Effector memory CD4-positive, alpha-beta T cell (primary cell): ENCODE measurements around the gene SLC27A1.

Source experiments
- DNase-seq, 3 donors: peaks; one replicate each; pipeline ENCODE4 v3.0.0-alpha.2; 2020
- H3K27ac ChIP-seq: 2 replicates; pipeline ENCODE4 v1.7.0; 2013; ENCODE audit warnings: mild to moderate bottlenecking, low read length, moderate library complexity; ENCODE audit not compliant: insufficient read depth, poor library complexity, severe bottlenecking
- H3K27me3 ChIP-seq: replicated peaks from 2 replicates; pipeline ENCODE4 v1.7.0; 2013; ENCODE audit warnings: mild to moderate bottlenecking, low read length; ENCODE audit not compliant: insufficient read depth, control insufficient read depth, poor library complexity, severe bottlenecking
- H3K36me3 ChIP-seq: 2 replicates; pipeline ENCODE4 v1.7.0; 2013; ENCODE audit warnings: mild to moderate bottlenecking, low read length, moderate library complexity; ENCODE audit not compliant: control insufficient read depth, insufficient read depth
- H3K4me1 ChIP-seq: 2 replicates; pipeline ENCODE4 v1.7.0; 2013; ENCODE audit warnings: low read length, mild to moderate bottlenecking; ENCODE audit not compliant: control insufficient read depth, insufficient read depth, poor library complexity, severe bottlenecking
- H3K4me3 ChIP-seq: 2 replicates; pipeline ENCODE4 v1.7.0; 2013; ENCODE audit warnings: low read length, low read depth, mild to moderate bottlenecking; ENCODE audit not compliant: insufficient read depth, poor library complexity, severe bottlenecking
- H3K9me3 ChIP-seq: 2 replicates; pipeline ENCODE4 v1.7.0; 2013; ENCODE audit warnings: mild to moderate bottlenecking, low read length, moderate library complexity; ENCODE audit not compliant: control insufficient read depth

Gene SLC27A1

DNA sequence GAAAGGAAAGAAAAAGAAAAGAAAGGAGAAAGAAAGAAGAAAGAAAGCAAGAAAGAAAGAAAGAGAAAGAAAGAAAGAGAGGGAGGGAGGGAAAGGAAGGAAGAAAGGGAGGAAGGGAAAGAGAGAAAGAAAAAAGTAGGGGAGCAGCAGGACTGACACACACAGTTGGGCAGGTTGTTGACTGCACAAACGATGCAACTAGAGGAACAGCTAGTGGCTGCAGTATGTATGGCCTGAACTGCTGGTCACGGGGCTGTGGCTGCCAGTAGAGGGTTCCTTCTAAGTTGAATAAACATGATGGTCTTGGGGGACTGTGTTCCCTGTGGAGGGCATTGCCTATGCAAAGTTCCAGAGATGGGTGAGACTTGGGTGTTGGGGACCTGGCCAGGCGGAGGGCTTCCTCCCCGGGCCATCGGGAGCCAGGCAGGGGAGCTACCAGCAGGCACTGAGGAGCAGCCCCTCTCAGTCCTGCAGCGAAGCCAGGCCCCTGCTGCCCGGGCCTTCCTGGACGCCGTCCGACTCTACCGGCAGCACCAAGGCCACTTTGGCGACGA, 68.4 kb downstream of the SLC27A1 start:
- Histone ChIP-seq H3K4me3 (peak overlapping the region; percentile 62), H3K9me3 (no peaks in the 10 kb centered on the region), H3K27me3 (no peaks in the 10 kb centered on the region), H3K27ac (no peak overlapping the region), H3K4me1 (peaks cover 8% of the 10 kb centered on the region), H3K36me3 (no peaks in the 10 kb centered on the region)
- no peak for DNase-seq

DNA sequence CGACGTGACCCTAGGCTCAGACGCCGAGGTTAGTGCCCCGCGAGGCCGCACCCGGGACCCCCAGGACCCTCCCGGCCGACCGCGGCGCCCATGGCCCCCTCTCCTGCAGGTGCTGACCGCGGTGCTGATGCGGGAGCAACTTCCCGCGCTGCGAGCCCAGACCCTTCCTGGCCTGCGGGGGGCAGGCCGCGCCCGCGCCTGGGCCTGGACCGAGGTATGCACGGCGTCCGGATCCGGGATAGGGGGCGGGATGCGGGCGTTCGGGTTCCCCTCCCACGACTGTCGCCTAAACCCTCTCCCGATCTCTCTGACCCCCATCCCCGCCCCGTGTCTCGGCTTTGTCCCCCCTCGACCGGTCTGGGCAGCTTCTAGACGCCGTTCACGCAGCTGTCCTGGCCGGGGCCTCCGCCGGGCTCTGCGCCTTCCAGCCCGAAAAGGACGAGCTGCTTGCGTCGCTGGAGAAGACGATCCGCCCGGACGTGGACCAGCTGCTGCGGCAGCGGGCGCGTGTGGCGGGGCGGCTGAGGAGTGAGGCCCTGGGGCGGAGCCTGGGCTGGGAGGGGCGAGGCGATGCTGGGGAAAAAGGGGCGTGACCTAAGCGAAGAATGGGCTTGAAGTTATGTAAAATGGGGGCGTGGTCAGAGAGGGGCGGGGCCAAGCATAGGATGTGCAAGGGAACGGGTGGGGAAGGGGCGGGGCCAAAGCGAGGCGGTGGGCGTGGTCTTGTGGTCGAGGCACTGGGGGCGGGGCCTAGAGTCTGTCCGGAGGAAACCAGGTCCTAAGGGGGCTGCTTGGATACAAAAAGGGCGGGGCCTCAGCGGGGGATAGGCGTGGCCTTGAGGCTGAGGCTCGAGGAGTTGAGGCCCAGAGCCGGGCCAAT, 69.2 kb downstream of the SLC27A1 start:
- Histone ChIP-seq H3K27ac (peak overlapping the region; percentile 39), H3K27me3 (no peaks in the 10 kb centered on the region), H3K4me3 (peak overlapping the region; percentile 62), H3K9me3 (no peaks in the 10 kb centered on the region), H3K36me3 (no peaks in the 10 kb centered on the region), H3K4me1 (peaks cover 8% of the 10 kb centered on the region)
- peak; percentile 91 to 98 (median 97) for DNase-seq

DNA sequence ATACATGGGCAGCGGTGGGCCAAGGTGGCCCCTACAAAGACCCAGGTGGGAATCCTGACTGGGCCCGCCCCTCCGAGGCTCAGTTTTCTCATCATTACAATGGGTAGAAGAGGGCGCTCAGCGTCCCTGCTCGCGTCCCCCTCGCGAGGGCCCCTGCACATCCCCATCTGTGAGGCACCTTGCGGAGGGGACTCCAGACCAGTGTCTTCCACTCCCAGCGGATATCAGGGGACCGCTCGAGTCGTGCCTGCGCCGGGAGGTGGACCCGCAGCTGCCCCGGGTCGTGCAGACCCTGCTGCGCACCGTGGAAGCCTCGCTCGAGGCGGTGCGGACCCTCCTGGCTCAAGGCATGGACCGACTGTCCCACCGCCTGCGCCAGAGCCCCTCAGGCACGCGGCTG, 69.8 kb downstream of the SLC27A1 start:
- Histone ChIP-seq H3K4me3 (no peak overlapping the region), H3K27me3 (no peaks in the 10 kb centered on the region), H3K9me3 (no peaks in the 10 kb centered on the region), H3K27ac (no peak overlapping the region), H3K36me3 (no peaks in the 10 kb centered on the region), H3K4me1 (peaks cover 8% of the 10 kb centered on the region)
- DNase-seq, result peak in 1 of 3 donors; percentile 10

DNA sequence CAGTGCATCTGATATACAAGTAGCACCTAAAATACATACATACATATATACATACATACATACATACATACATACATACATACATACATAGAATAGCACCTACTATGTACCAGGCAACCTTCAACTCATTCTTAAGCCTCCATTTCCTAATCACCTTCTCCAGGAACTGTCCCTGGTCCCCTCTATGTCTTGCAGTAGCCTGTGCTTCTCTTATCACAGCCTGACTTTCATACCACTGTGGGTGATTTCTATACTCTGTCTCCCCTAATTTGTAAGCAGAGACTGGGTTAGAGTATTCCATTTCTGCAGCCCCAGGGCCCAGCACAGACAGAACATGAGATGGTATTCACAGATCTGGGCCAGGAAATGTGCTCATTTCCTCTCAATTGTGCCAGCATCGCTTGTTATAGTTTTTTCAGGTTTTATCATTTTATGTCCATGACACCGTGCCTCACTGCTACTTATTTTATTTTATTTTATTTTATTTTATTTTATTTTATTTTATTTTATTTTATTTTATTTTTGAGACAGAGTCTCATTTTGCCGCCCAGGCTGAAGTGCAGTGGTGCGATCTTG, 70.9 kb downstream of the SLC27A1 start:
- DNase-seq, result no peak
- Histone ChIP-seq H3K36me3 (no peaks in the 10 kb centered on the region), H3K4me1 (peaks cover 8% of the 10 kb centered on the region), H3K4me3 (no peak overlapping the region), H3K9me3 (no peaks in the 10 kb centered on the region), H3K27ac (no peak overlapping the region), H3K27me3 (no peaks in the 10 kb centered on the region)

DNA sequence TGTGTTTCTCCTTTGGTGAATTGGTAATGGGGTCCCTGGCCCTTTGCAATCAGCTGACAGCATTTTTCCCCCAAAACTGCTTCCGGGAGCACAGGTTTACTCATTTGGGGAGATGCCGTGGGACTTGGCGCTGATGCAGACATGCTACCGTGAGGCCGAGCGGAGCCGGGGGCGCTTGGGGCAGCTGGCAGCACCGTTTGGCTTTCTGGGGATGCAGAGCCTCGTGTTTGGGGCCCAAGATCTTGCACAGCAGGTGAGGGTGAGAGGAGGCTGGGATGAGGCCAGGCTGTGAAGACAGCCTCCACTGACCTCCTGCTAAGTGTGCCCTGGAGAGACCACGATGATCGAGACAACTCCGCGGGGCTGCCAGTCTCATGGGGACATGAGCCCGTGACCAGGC, 71.7 kb downstream of the SLC27A1 start:
- Histone ChIP-seq H3K36me3 (no peaks in the 10 kb centered on the region), H3K27me3 (no peaks in the 10 kb centered on the region), H3K27ac (no peak overlapping the region), H3K9me3 (no peaks in the 10 kb centered on the region), H3K4me1 (peaks cover 8% of the 10 kb centered on the region), H3K4me3 (no peak overlapping the region)
- DNase-seq, result no peak

DNA sequence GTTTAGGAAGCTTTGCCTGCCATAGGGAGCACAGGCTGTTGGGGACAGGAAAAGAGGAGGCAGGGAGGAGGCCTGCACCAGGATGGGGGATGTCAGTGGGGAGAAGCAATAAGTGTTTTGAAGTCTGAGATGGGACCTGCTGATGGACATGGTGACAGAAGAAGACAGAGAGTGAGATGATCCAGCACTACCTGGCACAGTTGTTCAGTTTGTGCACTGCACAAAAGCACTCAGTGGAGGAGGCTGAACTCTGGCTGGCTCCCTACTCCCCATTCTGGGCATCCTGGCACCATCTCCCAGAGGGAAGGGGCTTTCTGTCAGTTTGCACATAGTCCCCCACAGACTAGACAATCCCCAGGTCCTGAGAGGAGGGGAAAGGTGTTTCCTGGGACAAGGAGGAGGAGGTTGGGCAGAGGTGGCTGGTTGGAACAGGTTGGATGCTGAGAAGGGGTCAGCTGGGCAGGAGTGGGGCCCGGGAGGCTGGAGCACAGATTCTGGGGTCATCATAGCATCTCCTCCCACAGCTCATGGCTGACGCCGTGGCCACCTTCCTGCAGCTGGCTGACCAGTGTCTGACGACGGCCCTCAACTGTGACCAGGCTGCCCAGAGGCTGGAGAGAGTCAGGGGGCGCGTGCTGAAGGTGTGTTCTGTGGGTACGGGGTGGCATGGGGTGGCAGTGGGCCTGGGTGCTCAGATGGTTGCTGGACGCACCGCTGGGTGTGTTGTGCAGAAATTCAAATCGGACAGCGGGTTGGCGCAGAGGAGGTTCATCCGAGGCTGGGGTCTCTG, 72.7 kb downstream of the SLC27A1 start:
- Histone ChIP-seq H3K9me3 (no peaks in the 10 kb centered on the region), H3K4me1 (peaks cover 8% of the 10 kb centered on the region), H3K27ac (no peak overlapping the region), H3K27me3 (no peaks in the 10 kb centered on the region), H3K4me3 (no peak overlapping the region), H3K36me3 (no peaks in the 10 kb centered on the region)
- DNase-seq, result no peak

DNA sequence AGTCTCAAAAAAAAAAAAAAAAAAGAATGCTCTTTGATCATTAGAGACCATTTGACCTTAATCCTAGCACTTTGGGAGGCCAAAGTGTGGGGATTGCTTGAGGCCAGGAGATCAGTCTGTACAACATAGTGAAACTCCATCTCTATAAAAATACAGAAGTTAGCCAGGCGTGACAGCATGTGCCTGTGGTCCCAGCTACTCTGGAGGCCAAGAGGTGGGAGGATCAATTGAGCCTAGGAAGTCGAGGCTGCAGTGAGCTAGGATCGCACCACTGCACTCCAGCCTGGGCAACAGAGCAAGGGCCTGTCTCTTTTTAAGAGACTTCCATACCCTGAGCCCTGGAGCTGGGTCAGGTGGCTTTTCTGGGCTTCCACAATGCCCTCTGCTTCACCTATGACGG, 73.7 kb downstream of the SLC27A1 start:
- no peaks in the 10 kb centered on the region for H3K27me3 ChIP-seq
- no peaks in the 10 kb centered on the region for H3K36me3 ChIP-seq
- no peak overlapping the region for H3K27ac ChIP-seq
- no peak for DNase-seq
- H3K9me3 ChIP-seq, result no peaks in the 10 kb centered on the region
- peaks cover 6% of the 10 kb centered on the region for H3K4me1 ChIP-seq
- H3K4me3 ChIP-seq, result no peak overlapping the region

DNA sequence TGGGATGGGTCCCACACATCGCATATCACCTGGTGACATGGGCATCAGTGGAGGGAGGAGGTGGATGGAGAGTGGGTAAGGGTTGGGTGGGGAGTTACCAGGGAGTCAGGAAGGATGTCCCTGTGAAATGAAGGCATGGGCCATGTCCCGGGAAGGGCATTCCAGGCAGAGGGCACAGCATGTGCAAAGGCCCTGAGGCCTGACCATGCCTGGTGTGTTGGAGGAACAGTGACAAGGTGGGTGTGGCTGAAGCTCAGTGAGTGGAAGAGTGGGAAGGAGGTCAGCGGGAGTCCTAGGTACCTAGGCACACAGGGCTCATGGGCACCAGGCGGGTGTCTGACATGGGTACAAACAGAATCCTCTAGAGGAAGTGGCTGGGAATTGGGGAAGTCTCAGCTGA, 74.1 kb downstream of the SLC27A1 start:
- Histone ChIP-seq H3K4me1 (peaks cover 1% of the 10 kb centered on the region), H3K27ac (no peak overlapping the region), H3K27me3 (no peaks in the 10 kb centered on the region), H3K4me3 (no peak overlapping the region), H3K36me3 (no peaks in the 10 kb centered on the region), H3K9me3 (no peaks in the 10 kb centered on the region)
- no peak for DNase-seq

DNA sequence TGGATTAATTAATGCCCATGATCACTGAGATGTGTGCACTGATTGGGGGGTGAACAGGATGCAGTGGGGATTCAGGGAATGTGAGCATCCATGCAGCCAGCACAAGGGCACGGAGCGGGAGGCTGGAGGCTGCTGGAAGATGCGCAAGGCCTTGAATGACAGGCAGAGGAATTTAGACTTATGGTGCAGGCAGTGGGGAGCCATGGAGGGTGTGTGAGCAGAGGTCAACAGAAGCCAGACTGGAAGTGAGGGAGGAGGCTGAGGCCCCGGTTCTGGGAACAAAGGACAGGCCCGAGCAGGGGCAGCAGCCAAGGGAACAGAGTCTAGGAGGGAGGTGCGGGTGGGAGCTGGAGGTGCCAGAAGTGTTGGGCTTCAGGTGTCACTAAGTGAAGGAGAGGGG, 77.8 kb downstream of the SLC27A1 start:
- Histone ChIP-seq H3K9me3 (no peaks in the 10 kb centered on the region), H3K4me1 (no peaks in the 10 kb centered on the region), H3K27ac (no peak overlapping the region), H3K36me3 (no peaks in the 10 kb centered on the region), H3K27me3 (no peaks in the 10 kb centered on the region), H3K4me3 (no peak overlapping the region)
- no peak for DNase-seq
